GM21723 (cell line): ENCODE data around the gene ANAPC1.
"Not testable (repeated sequence)": the region's sequence is repeated elsewhere in the genome, so short reads cannot be mapped to it uniquely, and the experiment has no call there.

Experiments
- ATAC-seq: cut with Tn5 transposase; IDR thresholded peaks from one replicate; pipeline ENCODE4 v1.9.1; 2021; ENCODE audit warnings: mild to moderate bottlenecking, moderate library complexity; ENCODE audit not compliant: unreplicated experiment

Gene ANAPC1

GRCh38 chr2:111830479-111830878 is 53.5 kb downstream of the ANAPC1 start:
- ATAC-seq: peak; percentile 75

- ATAC-seq: not testable (repeated sequence)
Measured at GRCh38 chr2:111828217-111828766, 55.7 kb downstream of the ANAPC1 start.

GRCh38 chr2:111812970-111813622 is 70.9 kb downstream of the ANAPC1 start:
- not testable (repeated sequence) for ATAC-seq

GRCh38 chr2:111790633-111791032 is 93.4 kb downstream of the ANAPC1 start:
- not testable (repeated sequence) for ATAC-seq

- not testable (repeated sequence) for ATAC-seq
Measured at GRCh38 chr2:111784081-111784480, 99.9 kb downstream of the ANAPC1 start.

- ATAC-seq: not testable (repeated sequence)
Measured at GRCh38 chr2:111782195-111782594, 101.8 kb downstream of the ANAPC1 start.

GRCh38 chr2:111781443-111782094 is 102.4 kb downstream of the ANAPC1 start:
- not testable (repeated sequence) for ATAC-seq

GRCh38 chr2:111777155-111777554 is 106.8 kb downstream of the ANAPC1 start:
- ATAC-seq: not testable (repeated sequence)

GRCh38 chr2:111776296-111776695 is 107.7 kb downstream of the ANAPC1 start:
- ATAC-seq: not testable (repeated sequence)

GRCh38 chr2:111772180-111772579 is 111.8 kb downstream of the ANAPC1 start:
- peak; percentile 76 for ATAC-seq

GRCh38 chr2:111770916-111771658 is 112.9 kb downstream of the ANAPC1 start:
- ATAC-seq: not testable (repeated sequence)

- not testable (repeated sequence) for ATAC-seq
Measured at GRCh38 chr2:111768266-111769190, 115.5 kb downstream of the ANAPC1 start.

GRCh38 chr2:111767087-111767486 is 116.9 kb downstream of the ANAPC1 start:
- ATAC-seq: not testable (repeated sequence)

GRCh38 chr2:111766295-111766694 is 117.7 kb downstream of the ANAPC1 start:
- not testable (repeated sequence) for ATAC-seq

GRCh38 chr2:111764151-111764550 is 119.8 kb downstream of the ANAPC1 start:
- ATAC-seq: not testable (repeated sequence)

- ATAC-seq: not testable (repeated sequence)
Measured at GRCh38 chr2:111760697-111761284, 123.2 kb downstream of the ANAPC1 start.

- ATAC-seq: not testable (repeated sequence)
Measured at GRCh38 chr2:111752533-111752932, 131.5 kb downstream of the ANAPC1 start.

GRCh38 chr2:111750641-111751040 is 133.4 kb downstream of the ANAPC1 start:
- ATAC-seq: not testable (repeated sequence)

- ATAC-seq: not testable (repeated sequence)
Measured at GRCh38 chr2:111748429-111748828, 135.6 kb downstream of the ANAPC1 start.
